IMR-90 (cell line): Measurements from ENCODE around the gene MYO1A.
"Not testable (repeated sequence)": the region's sequence is repeated elsewhere in the genome, so short reads cannot be mapped to it uniquely, and the experiment has no call there.

Experiments
- CEBPB ChIP-seq: IDR thresholded peaks from 2 replicates; pipeline ENCODE4 v1.6.1; 2012; ENCODE audit warnings: low read depth, low read length, improper control_type of control experiment
- CTCF ChIP-seq: conservative IDR thresholded peaks from 2 replicates; pipeline ENCODE4 v1.5.1; 2012; ENCODE audit warnings: mild to moderate bottlenecking, low read depth, low read length, improper control_type of control experiment
- ELK1 ChIP-seq: fragments of 150-350 bp; IDR thresholded peaks from 2 replicates; pipeline ENCODE4 v1.6.1; 2016; ENCODE audit warnings: low read depth, mild to moderate bottlenecking, low read length, moderate library complexity, borderline replicate concordance
- MXI1 ChIP-seq: IDR thresholded peaks from 2 replicates; pipeline ENCODE4 v1.6.1; 2012; ENCODE audit warnings: low read depth, mild to moderate bottlenecking, low read length, moderate library complexity, borderline replicate concordance
- POLR2A ChIP-seq: IDR thresholded peaks from 2 replicates; pipeline ENCODE4 v1.6.1; 2012; ENCODE audit warnings: mild to moderate bottlenecking, low read depth, low read length
- SMC3 ChIP-seq: fragments of 150-350 bp; IDR thresholded peaks from 2 replicates; pipeline ENCODE4 v1.6.1; 2016; ENCODE audit warnings: low read depth, mild to moderate bottlenecking, antibody characterized with exemption, low read length, moderate library complexity
- USF2 ChIP-seq: fragments of 150-350 bp; IDR thresholded peaks from 2 replicates; pipeline ENCODE4 v1.6.1; 2017; ENCODE audit warnings: mild to moderate bottlenecking, antibody characterized with exemption, low read length, low read depth

- not testable (repeated sequence) for TF ChIP-seq CTCF, POLR2A, MXI1, SMC3, CEBPB, USF2, ELK1
Observed at GRCh38 chr12:56982578-56983236, 67.2 kb downstream of the MYO1A start.
